GM19238 (cell line): ENCODE data around the gene LAMA5.
"Not testable (repeated sequence)": the region's sequence is repeated elsewhere in the genome, so short reads cannot be mapped to it uniquely, and the experiment has no call there.

Experiments used
- DNase-seq: peaks from one replicate; pipeline ENCODE4 v3.0.0; 2011; ENCODE audit warnings: low spot score; ENCODE audit not compliant: insufficient read length

Gene LAMA5

GRCh38 chr20:62390317-62391164 is 23.4 kb upstream of the LAMA5 start:
- DNase-seq: no peak

DNA sequence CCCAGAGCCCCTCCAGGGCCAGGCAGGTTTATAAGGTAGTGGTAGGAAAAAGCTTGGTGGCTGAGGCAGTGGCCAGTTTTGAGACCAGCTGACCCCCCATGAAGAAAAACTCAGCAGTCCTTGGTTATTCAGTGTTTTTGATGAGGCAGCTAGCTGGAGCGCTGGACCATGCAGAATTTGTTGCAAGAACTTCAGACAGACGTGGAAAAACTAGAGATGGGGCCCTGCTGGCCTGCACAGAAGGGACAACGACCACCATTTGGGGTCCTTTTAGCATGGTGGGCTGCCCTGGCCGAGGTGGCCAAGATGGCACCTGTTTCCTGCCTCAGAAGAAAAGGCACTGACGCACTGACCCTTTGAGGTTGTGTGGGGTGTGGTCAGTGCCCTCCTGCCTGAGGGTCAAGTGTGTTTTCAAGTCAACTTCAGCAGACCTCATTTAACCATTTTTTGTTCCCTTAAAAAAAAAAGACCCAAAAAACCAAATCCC is 22.5 kb upstream of the LAMA5 start:
- no peak for DNase-seq

GRCh38 chr20:62388839-62389600 is 21.9 kb upstream of the LAMA5 start:
- DNase-seq: no peak

DNA sequence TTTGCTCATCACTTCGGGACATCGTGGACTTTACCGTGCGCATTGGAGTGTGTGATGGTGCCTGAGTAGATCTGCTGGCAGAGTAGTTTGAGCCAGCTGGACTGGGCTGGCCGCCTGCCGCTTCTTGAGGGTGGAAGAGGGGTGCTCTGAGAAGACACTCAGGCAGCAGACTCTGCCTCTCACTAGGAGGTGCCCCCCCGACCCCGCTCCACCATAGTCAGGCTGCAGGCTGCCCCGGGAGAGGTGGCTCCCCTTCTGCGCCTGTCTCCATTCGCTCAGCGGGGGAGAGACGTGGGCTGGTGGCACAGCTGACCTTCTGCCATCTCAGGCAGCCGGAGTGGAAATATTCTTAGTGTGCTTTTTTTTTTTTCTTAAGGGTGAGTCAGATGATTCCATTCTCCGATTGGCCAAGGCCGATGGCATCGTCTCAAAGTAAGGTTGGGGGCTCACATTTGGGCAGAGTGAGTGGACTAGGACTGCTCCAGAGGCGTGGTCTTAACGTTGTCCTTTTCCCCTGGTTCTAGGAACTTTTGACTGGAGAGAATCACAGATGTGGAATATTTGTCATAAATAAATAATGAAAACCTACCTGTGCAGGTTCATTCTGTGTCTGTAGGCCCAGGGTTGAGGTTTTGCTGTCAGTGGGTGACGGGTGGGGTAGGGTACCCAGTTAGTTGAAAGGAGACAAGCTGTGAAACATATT is 21.0 kb upstream of the LAMA5 start:
- DNase-seq: no peak

- no peak for DNase-seq
Observed at GRCh38 chr20:62387219-62387913, 20.3 kb upstream of the LAMA5 start.

- peak; percentile 98 for DNase-seq
Observed at GRCh38 chr20:62386383-62387218, 19.5 kb upstream of the LAMA5 start, which contains the start of gene RPS21. Gene RPS21, plus strand, starts transcription at chr20:62387103. Its CDS starts 236 bp downstream, at chr20:62387339.

DNA sequence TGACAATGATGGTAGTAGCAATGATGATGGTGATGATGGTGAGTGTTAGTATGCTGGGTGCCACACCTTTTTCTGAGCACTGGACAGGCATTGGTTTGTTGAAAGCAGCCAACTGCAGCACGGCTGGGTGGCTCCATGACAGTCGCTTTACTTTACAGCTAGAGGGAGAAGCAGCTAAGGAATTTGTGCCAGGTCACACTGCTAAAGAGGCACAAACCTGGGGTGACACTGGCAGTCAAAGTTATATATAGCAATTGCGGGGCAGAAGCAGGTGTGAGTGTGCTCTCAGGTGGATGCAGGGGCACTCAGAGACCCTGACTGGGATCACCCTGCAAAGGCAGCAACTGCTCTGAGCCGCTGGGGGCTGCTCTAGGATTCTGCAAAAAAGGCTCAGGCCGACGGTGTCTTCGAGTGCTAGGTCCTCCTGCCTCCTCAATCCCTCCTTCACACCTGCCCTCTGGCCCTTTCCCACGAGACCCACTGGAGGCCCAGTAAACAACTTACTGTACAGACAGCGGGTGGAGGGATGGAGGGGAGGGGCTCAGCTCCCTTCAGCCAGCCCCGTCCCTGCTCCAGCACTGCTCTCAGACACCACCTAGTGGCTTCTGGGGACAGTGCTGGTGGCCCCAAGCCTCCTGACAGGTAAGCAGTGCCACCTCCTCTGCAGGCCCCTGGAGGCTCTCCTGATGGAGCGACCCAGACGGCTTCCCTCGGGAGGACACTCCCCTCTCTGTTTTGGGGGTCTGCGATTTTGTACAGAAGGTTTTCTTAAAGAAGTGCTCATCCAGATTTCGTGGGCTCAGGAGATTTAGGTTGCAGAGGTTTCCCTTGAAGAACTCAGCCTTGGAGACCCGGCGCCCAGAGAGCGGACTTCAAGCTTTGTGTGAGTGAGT is 15.4 kb upstream of the LAMA5 start:
- peak; percentile 85 for DNase-seq

DNA sequence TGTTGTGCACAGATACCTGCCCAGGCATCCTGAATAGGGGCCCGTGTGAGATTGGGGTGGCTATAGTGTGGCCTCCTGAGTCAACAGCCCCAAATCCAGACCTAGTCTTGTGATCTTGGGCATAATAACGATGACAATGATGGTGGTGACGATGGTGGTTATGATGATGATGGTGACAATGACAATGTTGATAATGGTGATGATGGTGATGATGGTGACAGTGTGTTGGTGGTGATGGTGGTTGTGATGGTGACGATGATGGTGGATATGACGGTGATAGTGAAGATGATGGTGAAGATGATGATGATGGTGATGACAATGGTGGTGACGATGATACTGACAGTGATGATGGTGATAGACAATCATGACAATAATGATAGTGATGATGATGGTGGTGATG is 14.7 kb upstream of the LAMA5 start:
- DNase-seq: no peak

- no peak for DNase-seq
Observed at GRCh38 chr20:62381202-62381797, 14.2 kb upstream of the LAMA5 start.

- DNase-seq: no peak
Observed at GRCh38 chr20:62378215-62378614, 11.1 kb upstream of the LAMA5 start.

- DNase-seq: no peak
Observed at GRCh38 chr20:62377615-62378178, 10.6 kb upstream of the LAMA5 start.

- no peak for DNase-seq
Observed at GRCh38 chr20:62377064-62377461, 10.0 kb upstream of the LAMA5 start.

DNA sequence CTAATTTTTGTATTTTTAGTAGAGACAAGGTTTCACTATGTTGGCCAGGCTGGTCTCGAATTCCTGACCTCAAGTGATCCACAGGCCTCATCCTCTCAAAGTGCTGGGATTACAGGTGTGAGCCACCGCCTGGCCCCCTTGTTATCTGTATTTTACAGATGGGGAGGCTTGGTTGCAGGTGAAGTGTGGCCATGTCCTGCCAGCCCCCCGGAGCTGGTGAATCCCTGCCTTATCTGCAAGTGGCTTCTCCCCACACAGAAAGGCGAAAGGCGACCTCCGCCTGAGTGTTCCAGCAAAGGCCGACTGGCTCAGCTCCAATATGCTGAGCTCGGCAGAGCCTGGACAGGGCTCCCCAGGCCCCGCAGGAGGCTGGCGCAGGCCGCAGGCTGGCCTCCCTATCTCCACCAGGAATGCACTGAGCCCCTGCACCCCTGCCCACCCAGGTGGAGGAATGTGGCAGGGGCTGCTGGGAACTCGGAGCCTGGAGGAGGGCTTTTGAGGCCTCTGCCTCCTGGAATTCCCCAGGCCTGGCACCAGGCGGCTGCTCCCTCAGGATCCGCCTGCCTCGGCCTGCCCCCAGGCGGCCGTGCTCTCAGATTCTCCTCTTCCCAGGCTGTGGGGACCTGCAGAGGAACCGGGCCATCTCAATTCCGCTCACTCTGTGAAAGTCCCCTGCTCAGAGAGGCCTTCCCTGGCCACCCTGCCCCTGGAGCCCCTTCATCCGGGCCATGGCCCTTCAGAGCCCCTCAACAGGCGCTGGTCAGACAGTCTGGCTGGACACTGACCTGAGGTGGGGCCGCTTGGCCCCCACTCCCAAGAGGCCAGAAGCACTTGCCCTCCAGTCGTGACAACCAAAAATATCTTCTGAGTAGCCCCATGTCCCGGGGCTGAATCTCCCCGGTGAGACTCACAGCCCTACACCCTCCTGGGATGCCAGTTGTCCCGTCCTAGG is 9.3 kb upstream of the LAMA5 start:
- no peak for DNase-seq

DNA sequence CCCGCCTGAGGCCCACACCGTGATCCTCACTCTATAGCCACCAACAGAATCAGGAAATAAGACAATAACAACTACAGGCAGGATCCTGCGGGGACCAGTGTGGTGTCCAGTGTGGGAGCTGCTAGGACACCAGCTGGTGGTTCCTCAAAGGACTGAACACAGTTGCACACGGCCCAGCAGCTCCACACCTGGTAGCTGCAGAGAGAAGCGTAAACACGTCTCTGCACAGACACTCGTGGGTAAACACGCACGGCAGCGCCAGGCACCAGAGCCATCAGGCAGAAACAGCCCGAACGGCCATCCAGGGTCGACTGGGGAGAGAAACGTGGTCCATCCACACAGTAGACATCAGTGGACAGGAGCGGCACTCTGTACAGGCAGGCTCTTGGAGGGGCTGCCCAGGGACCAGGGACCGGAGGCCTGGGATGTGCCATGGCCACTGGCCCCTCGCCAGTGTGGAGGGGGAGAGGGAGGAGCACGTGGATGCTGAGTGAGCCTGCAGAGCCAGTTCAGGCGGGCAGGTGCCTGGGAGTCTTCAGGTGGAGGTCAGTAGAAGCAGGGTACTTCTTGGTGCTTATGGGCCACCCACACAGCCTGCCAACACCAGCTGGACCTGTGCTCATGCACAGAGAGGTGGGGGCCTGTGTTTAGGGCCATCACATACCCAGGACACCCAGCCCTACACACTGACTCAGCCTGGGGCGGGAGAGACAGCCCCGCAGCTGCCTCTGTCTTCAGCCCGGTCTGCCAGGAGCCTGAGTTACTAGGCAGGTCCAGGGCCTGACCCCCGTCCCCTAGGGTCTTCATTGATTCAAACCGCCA is 7.4 kb upstream of the LAMA5 start:
- DNase-seq: no peak

DNA sequence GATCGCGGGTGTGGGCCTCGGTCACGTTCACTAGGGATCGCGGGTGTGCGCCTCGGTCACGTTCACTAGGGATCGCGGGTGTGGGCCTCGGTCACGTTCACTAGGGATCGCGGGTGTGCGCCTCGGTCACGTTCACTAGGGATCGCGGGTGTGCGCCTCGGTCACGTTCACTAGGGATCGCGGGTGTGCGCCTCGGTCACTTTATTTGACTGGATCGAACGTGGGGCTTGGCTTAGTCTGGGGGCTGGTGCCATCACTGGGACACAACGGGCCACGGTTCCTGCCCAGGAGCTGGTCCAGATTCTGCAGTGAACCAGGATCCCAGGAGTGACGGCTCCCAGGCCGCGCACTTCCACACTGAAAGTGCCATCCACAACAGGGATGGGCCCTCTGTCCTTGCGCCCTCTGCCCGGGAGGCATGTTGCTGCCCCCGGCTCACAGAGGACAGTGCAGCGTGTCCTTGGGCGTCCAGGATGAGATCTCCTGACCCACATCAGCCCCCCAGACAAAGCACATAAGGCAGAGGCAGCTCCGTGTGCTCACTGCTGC is 6.6 kb upstream of the LAMA5 start:
- not testable (repeated sequence) for DNase-seq
